H9 (cell line): ENCODE results near the gene MTHFS. TPM values are rescaled to one million over a fixed set of nuclear protein-coding genes. Genes with fewer than 3 reads are reported as not detected.
"Not testable (repeated sequence)": the region's sequence is repeated elsewhere in the genome, so short reads cannot be mapped to it uniquely, and the experiment has no call there.

Experiments
- DNase-seq: peaks from one replicate; pipeline ENCODE4 v3.0.0-alpha.2; 2017
- H2AFZ ChIP-seq: one replicate; pipeline ENCODE4 v1.6.1; 2013; ENCODE audit warnings: mild to moderate bottlenecking, low read length, control low read depth, moderate library complexity
- H2AK5ac ChIP-seq: 2 replicates; pipeline ENCODE4 v1.6.1; 2013; ENCODE audit warnings: low read length, control low read depth, mixed read lengths; ENCODE audit not compliant: insufficient read length
- H2BK120ac ChIP-seq: one replicate; pipeline ENCODE4 v1.6.1; 2013; ENCODE audit warnings: low read depth, mild to moderate bottlenecking, low read length, control low read depth, inconsistent platforms; ENCODE audit not compliant: poor library complexity, severe bottlenecking
- H2BK12ac ChIP-seq: 2 replicates; pipeline ENCODE4 v1.6.1; 2013; ENCODE audit warnings: low read length, control low read depth, mixed read lengths, low read depth; ENCODE audit not compliant: insufficient read length
- H2BK15ac ChIP-seq: 2 replicates; pipeline ENCODE4 v1.6.1; 2013; ENCODE audit warnings: low read depth, low read length, control low read depth
- H2BK20ac ChIP-seq: one replicate; pipeline ENCODE4 v1.6.1; 2013; ENCODE audit warnings: low read depth, mild to moderate bottlenecking, low read length, control low read depth, inconsistent platforms; ENCODE audit not compliant: poor library complexity, severe bottlenecking
- H2BK5ac ChIP-seq: 2 replicates; pipeline ENCODE4 v1.6.1; 2013; ENCODE audit warnings: low read length, control low read depth, mixed read lengths; ENCODE audit not compliant: insufficient read length
- H3K14ac ChIP-seq: 2 replicates; pipeline ENCODE4 v1.6.1; 2013; ENCODE audit warnings: low read length, control low read depth; ENCODE audit not compliant: insufficient read depth
- H3K18ac ChIP-seq: 2 replicates; pipeline ENCODE4 v1.6.1; 2013; ENCODE audit warnings: low read depth, mild to moderate bottlenecking, mixed read lengths, low read length, control low read depth; ENCODE audit not compliant: insufficient read length
- H3K23ac ChIP-seq: 2 replicates; pipeline ENCODE4 v1.6.1; 2013; ENCODE audit warnings: low read length, control low read depth, mixed read lengths, low read depth; ENCODE audit not compliant: insufficient read length
- H3K23me2 ChIP-seq: 2 replicates; pipeline ENCODE4 v1.6.1; 2013; ENCODE audit warnings: low read depth, mild to moderate bottlenecking, mixed read lengths, low read length, control low read depth; ENCODE audit not compliant: insufficient read length, poor library complexity, severe bottlenecking
- H3K27ac ChIP-seq: 2 replicates; pipeline ENCODE4 v1.5.1; 2013; ENCODE audit warnings: low read length, control low read depth, mixed read lengths, low read depth; ENCODE audit not compliant: insufficient read length
- H3K27me3 ChIP-seq: 2 replicates; pipeline ENCODE4 v1.6.1; 2013; ENCODE audit warnings: low read length, control low read depth, inconsistent platforms; ENCODE audit not compliant: insufficient read depth
- H3K4ac ChIP-seq: 2 replicates; pipeline ENCODE4 v1.6.1; 2013; ENCODE audit warnings: low read depth, mild to moderate bottlenecking, control low read depth, inconsistent platforms, low read length, moderate library complexity
- H3K4me1 ChIP-seq: 2 replicates; pipeline ENCODE4 v1.6.1; 2013; ENCODE audit warnings: low read length, control low read depth, inconsistent platforms; ENCODE audit not compliant: insufficient read depth
- H3K4me2 ChIP-seq: 2 replicates; pipeline ENCODE4 v1.6.1; 2013; ENCODE audit warnings: low read length, control low read depth, mixed read lengths; ENCODE audit not compliant: insufficient read length, insufficient read depth
- H3K56ac ChIP-seq: 2 replicates; pipeline ENCODE4 v1.6.1; 2013; ENCODE audit warnings: low read depth, mild to moderate bottlenecking, mixed read lengths, low read length, control low read depth; ENCODE audit not compliant: insufficient read length
- H3K79me1 ChIP-seq: 2 replicates; pipeline ENCODE4 v1.6.1; 2013; ENCODE audit warnings: low read depth, mild to moderate bottlenecking, moderate library complexity, low read length, control low read depth, inconsistent platforms; ENCODE audit not compliant: insufficient read depth, poor library complexity, severe bottlenecking
- H3K79me2 ChIP-seq: 2 replicates; pipeline ENCODE4 v1.6.1; 2013; ENCODE audit warnings: low read length, control low read depth, inconsistent platforms; ENCODE audit not compliant: insufficient read depth
- H3K9ac ChIP-seq: 2 replicates; pipeline ENCODE4 v1.6.1; 2013; ENCODE audit warnings: low read length, control low read depth, mixed read lengths; ENCODE audit not compliant: insufficient read length; ENCODE audit errors: extremely low read depth
- H3K9me3 ChIP-seq: one replicate; pipeline ENCODE4 v1.6.1; 2013; ENCODE audit warnings: low read depth, low read length, inconsistent platforms; ENCODE audit not compliant: control insufficient read depth
- H3T11ph ChIP-seq: one replicate; pipeline ENCODE4 v1.6.1; 2013; ENCODE audit warnings: mild to moderate bottlenecking, low read length, control low read depth, inconsistent platforms
- H4K20me1 ChIP-seq: one replicate; pipeline ENCODE4 v1.6.1; 2013; ENCODE audit not compliant: control insufficient read depth, insufficient read length, insufficient read depth
- H4K5ac ChIP-seq: 2 replicates; pipeline ENCODE4 v1.6.1; 2013; ENCODE audit warnings: low read depth, mild to moderate bottlenecking, mixed read lengths, low read length, control low read depth; ENCODE audit not compliant: insufficient read length
- H4K8ac ChIP-seq: replicated peaks from 2 replicates; pipeline ENCODE4 v1.6.1; 2013; ENCODE audit warnings: low read length, control low read depth, mixed read lengths, low read depth; ENCODE audit not compliant: insufficient read length
- H4K91ac ChIP-seq: 2 replicates; pipeline ENCODE4 v1.6.1; 2013; ENCODE audit warnings: low read depth, mild to moderate bottlenecking, moderate library complexity, mixed read lengths, low read length, control low read depth; ENCODE audit not compliant: insufficient read length
- H3K27ac Mint-ChIP-seq, 3 experiments: 2 replicates in 2 of 3; 3 replicates in 1 of 3; pipeline ENCODE4 v1.8.0; 2020 to 2021; ENCODE audit warnings: mixed read lengths in 3 of 3, mild to moderate bottlenecking in 1 of 3, moderate library complexity in 1 of 3
- H3K27me3 Mint-ChIP-seq: 2 replicates; pipeline ENCODE4 v1.8.0; 2021; ENCODE audit warnings: low read depth, mild to moderate bottlenecking, moderate library complexity, mixed read lengths
- H3K36me3 Mint-ChIP-seq, 3 experiments: 2 replicates in 2 of 3; 3 replicates in 1 of 3; pipeline ENCODE4 v1.8.0; 2020 to 2021; ENCODE audit warnings: low read depth in 3 of 3, mixed read lengths in 3 of 3; ENCODE audit not compliant: insufficient read depth in 1 of 3
- H3K4me1 Mint-ChIP-seq, 2 experiments: 2 replicates each; pipeline ENCODE4 v1.8.0; 2020; ENCODE audit warnings: mixed read lengths in 2 of 2
- H3K4me3 Mint-ChIP-seq, 2 experiments: 2 replicates in 1 of 2; 3 replicates in 1 of 2; pipeline ENCODE4 v1.8.0; 2020 to 2021; ENCODE audit warnings: mild to moderate bottlenecking in 2 of 2, mixed read lengths in 2 of 2, moderate library complexity in 1 of 2
- H3K9me3 Mint-ChIP-seq, 2 experiments: 2 replicates in 1 of 2; 3 replicates in 1 of 2; pipeline ENCODE4 v1.8.0; 2020; ENCODE audit warnings: mild to moderate bottlenecking in 2 of 2, mixed read lengths in 2 of 2, moderate library complexity in 1 of 2
- WGBS: extraction: QIAGEN DNeasy Blood & Tissue Kit; methylation state at CpG from one replicate; pipeline ENCODE4 v1.1.7; 2013; ENCODE audit warnings: missing lambda C conversion rate, low lambda C conversion rate, mixed read lengths; ENCODE audit not compliant: insufficient read length; ENCODE audit errors: extremely low coverage; 5-methylcytosine and 5-hydroxymethylcytosine counted together
- total RNA-seq: library from RNA; stranded (reverse); gene quantifications from 2 replicates; pipeline ENCODE4 v1.2.1, GENCODE V29; 2021
- TF ChIP-seq, protein P1 (sequence below): fragments of 200-600 bp; sonication (generic); conservative IDR thresholded peaks from 3 replicates; pipeline ENCODE4 v1.8.0; 2021; ENCODE audit warnings: antibody characterized with exemption, mild to moderate bottlenecking

Gene MTHFS
- total RNA-seq, 1 experiment from 2014 or later: 36.9 TPM

DNA sequence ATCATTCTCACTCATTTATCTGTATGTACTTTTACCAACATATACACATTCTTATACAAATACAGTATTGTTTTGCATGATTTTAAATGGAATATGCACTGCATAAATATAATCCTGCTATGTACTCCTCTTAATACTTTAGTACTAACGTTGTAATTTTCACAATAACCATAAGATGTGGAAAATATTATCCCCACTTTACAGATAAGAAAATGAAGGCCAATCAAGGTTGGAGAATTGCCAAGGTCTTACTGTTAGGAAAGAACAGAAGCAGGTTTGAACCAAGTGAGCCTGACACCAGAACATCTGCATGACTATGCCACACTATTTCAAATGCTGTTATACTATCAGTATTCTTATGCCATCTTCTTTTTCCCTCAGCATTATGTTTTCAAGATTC is 41.3 kb upstream of the MTHFS start:
- no peaks in the 10 kb centered on the region; a peak in 1 of 7 replicates for H3K36me3 Mint-ChIP-seq
- Histone ChIP-seq H3K27me3 (no peaks in the 10 kb centered on the region), H2BK15ac (no peak overlapping the region), H2AFZ (no peak overlapping the region), H3K79me1 (no peaks in the 10 kb centered on the region), H4K20me1 (no peaks in the 10 kb centered on the region), H4K5ac (no peak overlapping the region), H3K4me1 (no peaks in the 10 kb centered on the region), H4K91ac (no peak overlapping the region), H2BK120ac (no peak overlapping the region), H2BK5ac (no peak overlapping the region), H2BK12ac (no peak overlapping the region), H3K4me2 (no peak overlapping the region), H4K8ac (no peak overlapping the region), H3T11ph (no peak overlapping the region), H3K14ac (no peak overlapping the region), H3K9me3 (no peaks in the 10 kb centered on the region), H3K56ac (no peak overlapping the region), H3K79me2 (no peaks in the 10 kb centered on the region), H2AK5ac (no peak overlapping the region), H3K27ac (no peak overlapping the region), H3K18ac (no peak overlapping the region), H3K9ac (no peak overlapping the region), H2BK20ac (no peak overlapping the region), H3K23ac (no peak overlapping the region), H3K23me2 (no peaks in the 10 kb centered on the region), H3K4ac (no peak overlapping the region)
- DNase-seq: no peak
- H3K27me3 Mint-ChIP-seq: peaks cover 6% of the 10 kb centered on the region
- H3K27ac Mint-ChIP-seq: no peak overlapping the region
- WGBS: no CpG with 5 or more reads among the region's 1 CpG
- no peaks in the 10 kb centered on the region for H3K4me1 Mint-ChIP-seq
- TF ChIP-seq, protein P1, sequence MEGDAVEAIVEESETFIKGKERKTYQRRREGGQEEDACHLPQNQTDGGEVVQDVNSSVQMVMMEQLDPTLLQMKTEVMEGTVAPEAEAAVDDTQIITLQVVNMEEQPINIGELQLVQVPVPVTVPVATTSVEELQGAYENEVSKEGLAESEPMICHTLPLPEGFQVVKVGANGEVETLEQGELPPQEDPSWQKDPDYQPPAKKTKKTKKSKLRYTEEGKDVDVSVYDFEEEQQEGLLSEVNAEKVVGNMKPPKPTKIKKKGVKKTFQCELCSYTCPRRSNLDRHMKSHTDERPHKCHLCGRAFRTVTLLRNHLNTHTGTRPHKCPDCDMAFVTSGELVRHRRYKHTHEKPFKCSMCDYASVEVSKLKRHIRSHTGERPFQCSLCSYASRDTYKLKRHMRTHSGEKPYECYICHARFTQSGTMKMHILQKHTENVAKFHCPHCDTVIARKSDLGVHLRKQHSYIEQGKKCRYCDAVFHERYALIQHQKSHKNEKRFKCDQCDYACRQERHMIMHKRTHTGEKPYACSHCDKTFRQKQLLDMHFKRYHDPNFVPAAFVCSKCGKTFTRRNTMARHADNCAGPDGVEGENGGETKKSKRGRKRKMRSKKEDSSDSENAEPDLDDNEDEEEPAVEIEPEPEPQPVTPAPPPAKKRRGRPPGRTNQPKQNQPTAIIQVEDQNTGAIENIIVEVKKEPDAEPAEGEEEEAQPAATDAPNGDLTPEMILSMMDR: no peak
- H3K9me3 Mint-ChIP-seq: no peaks in the 10 kb centered on the region; a peak in 1 of 5 replicates
- no peak overlapping the region for H3K4me3 Mint-ChIP-seq

DNA sequence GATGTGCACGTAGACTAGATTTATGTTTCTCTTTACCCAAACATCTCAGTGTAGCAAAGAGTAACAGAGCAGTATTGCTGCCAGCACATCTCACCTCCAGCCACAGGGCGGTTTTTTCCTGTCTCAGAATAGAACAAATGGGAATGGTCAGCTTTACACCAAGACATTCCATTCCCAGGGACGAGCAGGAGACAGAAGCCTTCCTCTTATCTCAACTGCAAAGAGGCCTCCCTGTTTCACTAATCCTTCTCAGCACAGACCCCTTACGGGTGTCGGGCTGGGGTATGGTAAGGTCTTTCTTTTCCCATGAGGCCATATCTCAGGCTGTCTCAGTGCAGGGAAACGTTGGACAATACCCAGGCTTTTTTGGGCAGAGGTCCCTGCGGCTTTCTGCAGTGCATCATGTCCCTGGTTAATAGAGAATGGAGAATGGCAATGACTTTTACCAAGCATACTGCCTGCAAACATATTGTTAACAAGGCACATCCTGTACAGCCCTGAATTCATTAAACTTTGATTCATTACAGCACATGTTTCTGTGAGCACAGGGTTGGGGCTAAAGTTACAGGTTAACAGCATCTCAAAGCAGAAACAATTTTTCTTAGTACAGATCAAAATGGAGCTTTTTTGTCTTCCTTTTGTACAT is 38.9 kb upstream of the MTHFS start:
- H3K9me3 Mint-ChIP-seq, H4K5ac ChIP-seq, H3K18ac ChIP-seq, H3K4ac ChIP-seq, H3T11ph ChIP-seq, H3K14ac ChIP-seq, H2BK15ac ChIP-seq, H4K20me1 ChIP-seq, H4K91ac ChIP-seq, H2AFZ ChIP-seq, H2BK5ac ChIP-seq, H3K36me3 Mint-ChIP-seq, H3K79me2 ChIP-seq, H2BK12ac ChIP-seq, H2BK120ac ChIP-seq, H3K4me2 ChIP-seq, H3K23me2 ChIP-seq, H3K27me3 ChIP-seq, H3K79me1 ChIP-seq, H3K9me3 ChIP-seq, H3K9ac ChIP-seq, H3K4me1 ChIP-seq, H3K27ac ChIP-seq, H3K4me1 Mint-ChIP-seq, H3K4me3 Mint-ChIP-seq, H3K27me3 Mint-ChIP-seq, DNase-seq, H3K27ac Mint-ChIP-seq, H2AK5ac ChIP-seq, H4K8ac ChIP-seq, H3K56ac ChIP-seq, H3K23ac ChIP-seq, H2BK20ac ChIP-seq: not testable (repeated sequence)
- no CpG with 5 or more reads among the region's 7 CpGs for WGBS
